Endometrial microvascular endothelial cells (primary cell): Measurements from ENCODE around the gene NCOA3. TPM values are rescaled to one million over a fixed set of nuclear protein-coding genes. Genes with fewer than 3 reads are reported as not detected.
"Not testable (repeated sequence)": the region's sequence is repeated elsewhere in the genome, so short reads cannot be mapped to it uniquely, and the experiment has no call there.

Source experiments
- in situ Hi-C: cut with HindIII; loops from 2 replicates; pipeline ENCODE4 v1.10.0; 2017; ENCODE audit warnings: low sequenced_read_pairs, low pct_unique_long_range_greater_than_20kb; ENCODE audit errors: inconsistent ontology term
- total RNA-seq: library from RNA; depleted of rRNA; stranded (reverse); fragments of >200 nt; gene quantifications from one replicate; pipeline ENCODE4 v1.2.3, GENCODE V29; 2015; ENCODE audit errors: inconsistent ontology term

Gene NCOA3
- 19.0 TPM for total RNA-seq

DNA sequence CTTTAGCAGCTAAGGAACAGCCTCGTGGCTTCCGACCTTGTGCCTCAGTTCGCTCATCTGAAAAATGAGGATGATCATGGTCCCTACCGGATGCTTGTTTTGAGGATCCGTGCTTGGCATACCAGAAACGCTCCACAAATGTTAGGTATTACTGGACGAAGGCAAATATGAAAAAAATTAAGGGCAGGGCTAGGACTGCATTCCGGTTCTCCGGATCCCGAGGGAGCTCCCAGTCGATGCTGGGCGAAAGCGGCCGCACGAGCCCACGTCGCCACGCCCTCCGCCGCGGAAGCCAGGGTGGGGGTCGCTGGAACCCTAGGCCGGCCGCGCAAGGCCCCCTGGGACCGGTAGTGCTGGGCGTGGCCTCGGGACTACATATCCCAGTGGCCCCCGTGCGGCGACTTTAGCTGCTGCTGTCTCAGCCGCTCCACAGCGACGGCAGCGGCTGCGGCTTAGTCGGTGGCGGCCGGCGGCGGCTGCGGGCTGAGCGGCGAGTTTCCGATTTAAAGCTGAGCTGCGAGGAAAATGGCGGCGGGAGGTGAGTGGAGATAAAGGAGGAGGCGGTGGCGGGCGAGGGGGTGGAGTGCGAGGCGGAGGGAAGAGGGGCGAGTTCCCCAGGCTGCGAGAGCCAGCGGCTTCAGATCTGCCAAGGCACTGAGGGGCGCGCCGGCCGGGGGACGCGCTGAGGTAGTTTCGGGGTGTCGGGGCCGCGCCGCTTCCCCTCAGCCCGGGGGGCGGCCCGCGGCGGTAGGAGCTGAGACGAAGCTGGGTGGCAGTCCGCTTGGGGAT, at the start of gene NCOA3:
Gene NCOA3, plus strand, starts transcription at position 406 of the 789 bp plus-strand sequence. CDS start 120,361 bp downstream, outside the sequence.
- in situ Hi-C loops: no loop called here

DNA sequence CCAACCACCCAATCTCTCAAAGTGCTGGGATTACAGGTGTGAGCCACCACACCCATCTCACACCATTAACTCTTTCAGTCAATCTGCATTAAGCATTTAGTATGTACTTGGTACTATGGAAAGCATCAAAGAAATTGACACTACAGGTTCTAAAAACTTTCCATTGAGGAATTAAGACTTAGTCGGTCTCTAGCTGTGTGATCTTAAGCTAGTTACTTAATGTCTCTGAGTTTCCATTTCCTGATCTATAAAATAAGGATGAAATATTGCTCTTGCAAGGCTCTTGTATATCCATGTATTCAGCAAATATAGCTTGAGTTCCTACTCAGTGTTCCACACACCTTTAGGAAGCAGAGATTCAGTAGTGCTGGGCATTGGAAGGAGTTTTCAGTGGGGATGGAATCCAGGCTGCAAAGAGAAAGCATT, 48.9 kb upstream of the NCOA3 start:
- in situ Hi-C loops: no loop called here

DNA sequence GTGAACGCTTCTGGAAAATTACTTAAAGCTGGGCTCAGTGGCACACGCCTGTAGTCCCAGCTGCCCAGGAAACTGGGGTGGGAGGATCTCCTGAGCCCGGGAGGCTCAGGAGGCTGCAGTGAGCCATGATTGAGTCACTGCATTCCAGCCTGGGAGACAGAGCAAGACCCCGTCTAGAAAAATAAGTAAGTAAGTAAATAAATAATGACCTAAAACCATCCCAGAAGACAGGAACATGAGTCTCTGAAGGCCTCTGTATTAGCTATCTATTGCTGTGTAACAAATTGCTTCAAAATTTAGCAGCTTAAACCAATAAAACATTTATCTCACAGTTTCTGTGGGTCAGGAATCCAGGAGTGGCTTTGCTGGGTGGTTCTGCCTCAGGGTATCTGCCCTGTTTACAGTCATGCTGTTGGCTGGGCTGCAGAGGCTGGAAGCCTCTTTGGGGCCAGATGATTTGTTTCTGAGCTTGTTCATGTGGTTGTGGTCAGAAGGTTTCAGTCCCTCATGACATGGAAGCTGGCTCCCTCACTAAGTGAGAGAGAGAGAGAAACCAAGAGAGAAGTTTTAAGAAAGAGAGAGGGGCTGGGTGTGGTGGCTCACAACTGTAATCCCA, 48.4 kb upstream of the NCOA3 start:
- in situ Hi-C loops: no loop called here

GRCh38 chr20:47454298-47455132, 47.2 kb upstream of the NCOA3 start:
- in situ Hi-C loops: no loop called here

DNA sequence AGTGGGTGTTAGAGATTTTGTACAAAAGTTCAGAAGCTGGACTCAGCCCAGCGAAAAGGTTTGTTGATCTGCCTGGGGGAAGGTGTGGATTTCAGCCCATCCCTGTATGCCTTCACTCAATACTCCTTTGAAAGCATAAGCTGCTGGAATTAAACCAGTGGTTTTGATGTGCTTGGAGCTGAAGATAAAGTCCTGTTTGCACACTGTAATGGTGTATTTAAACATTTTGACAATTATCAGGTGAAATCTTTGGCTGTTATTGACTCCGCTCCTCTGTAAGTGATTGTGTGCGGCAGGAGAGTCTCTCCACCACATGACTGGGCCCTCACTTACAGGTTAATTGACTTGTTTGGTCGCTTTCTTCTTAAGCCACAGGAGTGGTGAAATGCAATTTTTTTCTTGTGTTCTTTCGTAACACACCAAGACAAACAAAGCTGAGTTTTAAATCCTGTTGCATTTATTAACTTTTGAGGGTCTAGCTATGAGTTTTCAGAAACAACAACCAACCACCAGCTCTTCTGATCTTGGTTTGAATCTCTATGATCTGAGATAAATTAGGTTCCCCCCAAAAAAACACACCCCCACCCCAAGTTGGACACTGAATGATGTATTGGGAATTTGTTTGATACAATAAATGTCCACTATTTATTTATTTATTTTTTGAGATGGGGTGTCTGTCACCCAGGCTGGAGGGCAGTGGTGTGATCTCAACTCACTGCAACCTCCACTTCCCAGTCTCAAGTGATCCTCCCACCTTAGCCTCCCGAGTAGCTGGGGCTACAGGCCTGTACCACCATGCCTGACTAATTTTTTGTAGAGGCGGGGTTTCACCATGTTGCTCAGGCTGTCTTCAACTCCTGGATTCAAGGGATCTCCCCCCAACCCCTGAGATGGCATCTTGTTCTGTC, 46.3 kb upstream of the NCOA3 start:
- in situ Hi-C loops: no loop called here

- in situ Hi-C loops: no loop called here
These were observed 45.6 kb upstream of the NCOA3 start for GRCh38 chr20:47456041-47456537.

DNA sequence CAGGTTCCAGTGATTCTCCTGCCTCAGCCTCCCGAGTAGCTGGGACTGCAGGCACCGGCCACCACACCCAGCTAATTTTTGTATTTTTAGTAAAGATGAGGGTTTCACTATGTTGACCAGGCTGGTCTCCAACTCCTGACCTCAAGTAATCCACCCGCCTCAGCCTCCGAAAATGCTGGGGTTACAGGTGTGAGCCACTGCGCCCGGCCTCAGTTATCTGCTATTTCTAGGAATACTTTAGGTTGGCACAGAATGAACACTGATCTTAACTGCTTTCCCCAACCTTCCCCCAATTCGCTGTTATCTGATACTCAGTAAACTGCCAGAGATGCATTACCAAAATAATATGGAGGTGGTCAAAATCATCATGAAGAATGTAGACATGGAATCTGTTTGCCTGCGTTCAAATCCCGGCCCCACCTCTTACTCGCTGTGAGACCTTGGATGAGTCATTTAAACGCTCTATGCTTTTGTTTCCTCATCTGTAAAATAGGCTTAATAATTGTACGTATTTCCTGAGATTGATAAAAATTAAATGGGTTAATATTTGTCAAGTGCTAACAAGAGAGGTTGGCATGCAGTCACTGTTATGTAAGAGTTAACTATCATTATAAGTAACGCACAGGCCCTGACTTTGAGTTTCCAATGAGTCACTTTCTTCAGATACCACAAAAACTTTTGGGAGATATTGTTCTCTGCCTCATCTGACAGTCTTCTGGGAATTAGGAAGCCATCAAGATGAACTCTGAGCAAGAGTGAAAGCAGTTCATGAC, 44.5 kb upstream of the NCOA3 start:
- in situ Hi-C loops: no loop called here

DNA sequence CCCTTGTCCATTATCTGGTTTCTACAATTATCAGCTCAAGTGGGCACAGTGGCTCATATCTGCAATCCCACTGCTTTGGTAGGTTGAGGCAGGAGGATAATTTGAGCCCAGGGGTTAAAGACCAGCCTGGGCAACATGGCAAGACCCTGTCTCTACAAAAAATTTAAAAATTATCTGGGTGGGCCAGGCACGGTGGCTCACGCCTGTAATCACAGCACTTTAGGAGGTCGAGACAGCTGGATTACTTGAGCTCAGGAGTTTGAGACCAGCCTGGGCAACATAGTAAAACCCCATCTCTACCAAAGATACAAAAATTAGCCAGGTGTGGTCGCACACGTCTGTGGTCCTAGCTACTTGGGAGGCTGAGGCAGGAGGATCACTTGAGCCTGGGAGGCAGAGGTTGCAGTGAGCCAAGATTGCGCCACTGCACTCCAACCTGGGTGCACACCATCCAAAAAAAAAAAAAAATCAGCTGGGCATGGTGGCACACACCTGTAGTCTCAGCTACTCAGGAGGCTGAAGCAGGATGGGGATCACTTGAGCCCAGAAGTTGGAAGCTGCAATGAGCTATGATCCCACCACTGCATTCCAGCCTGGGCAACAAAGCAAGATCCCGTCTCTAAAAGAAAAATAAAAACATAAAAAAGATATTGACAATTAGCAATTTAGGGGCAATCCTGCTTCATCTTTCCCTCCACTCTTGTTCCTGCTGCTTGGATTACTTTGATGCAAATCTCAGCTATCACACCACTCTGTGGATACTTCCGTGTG, 43.2 kb upstream of the NCOA3 start:
- in situ Hi-C loops: not testable (repeated sequence)

- in situ Hi-C loops: no loop called here
These were observed 42.2 kb upstream of the NCOA3 start for GRCh38 chr20:47459344-47460073.

- in situ Hi-C loops: not testable (repeated sequence)
These were observed 41.0 kb upstream of the NCOA3 start for GRCh38 chr20:47460761-47461112.

DNA sequence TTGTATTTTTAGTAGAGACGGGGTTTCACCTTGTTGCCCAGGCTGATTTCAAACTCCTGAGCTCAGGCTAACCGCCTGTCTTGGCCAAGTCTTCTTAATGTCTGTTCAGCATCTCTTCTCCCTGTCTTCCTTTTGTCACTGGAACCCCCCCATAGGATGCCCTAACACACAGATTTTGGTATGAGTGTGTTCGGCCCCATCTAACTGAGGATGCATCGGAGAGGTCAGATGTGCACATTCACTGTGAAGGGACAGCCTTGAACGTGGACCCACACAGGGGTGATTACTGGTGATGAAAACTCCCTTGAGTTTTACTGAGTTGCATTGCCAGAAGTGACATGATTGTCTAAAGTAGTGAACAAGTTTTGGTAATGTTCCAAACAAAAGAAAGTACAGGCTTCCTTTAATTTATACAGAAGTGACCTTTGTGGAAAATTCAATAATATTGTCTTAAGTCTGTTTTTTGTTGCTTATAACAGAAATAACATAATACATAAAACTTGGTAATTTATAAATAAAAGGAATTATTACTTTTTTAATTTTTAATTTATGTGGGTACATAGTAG, 40.5 kb upstream of the NCOA3 start:
- in situ Hi-C loops: no loop called here

DNA sequence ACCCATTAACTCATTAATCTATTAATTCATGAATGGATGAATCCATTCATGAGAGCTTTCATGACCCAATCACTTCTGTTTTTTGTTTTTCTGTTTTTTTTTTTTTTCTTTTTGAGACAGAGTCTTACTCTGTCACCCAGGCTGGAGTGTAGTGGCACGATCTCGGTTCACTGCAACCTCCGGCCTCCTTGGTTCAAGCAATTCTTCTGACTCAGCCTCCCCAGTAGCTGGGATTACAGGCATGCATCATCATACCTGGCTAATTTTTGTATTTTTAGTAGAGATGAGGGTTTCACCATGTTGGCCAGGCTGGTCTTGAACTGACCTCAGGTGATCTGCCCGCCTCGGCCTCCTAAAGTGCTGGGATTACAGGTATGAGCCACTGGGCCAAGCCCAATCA, 39.8 kb upstream of the NCOA3 start:
- in situ Hi-C loops: not testable (repeated sequence)

- in situ Hi-C loops: no loop called here
These were observed 37.1 kb upstream of the NCOA3 start for GRCh38 chr20:47464380-47465101.

DNA sequence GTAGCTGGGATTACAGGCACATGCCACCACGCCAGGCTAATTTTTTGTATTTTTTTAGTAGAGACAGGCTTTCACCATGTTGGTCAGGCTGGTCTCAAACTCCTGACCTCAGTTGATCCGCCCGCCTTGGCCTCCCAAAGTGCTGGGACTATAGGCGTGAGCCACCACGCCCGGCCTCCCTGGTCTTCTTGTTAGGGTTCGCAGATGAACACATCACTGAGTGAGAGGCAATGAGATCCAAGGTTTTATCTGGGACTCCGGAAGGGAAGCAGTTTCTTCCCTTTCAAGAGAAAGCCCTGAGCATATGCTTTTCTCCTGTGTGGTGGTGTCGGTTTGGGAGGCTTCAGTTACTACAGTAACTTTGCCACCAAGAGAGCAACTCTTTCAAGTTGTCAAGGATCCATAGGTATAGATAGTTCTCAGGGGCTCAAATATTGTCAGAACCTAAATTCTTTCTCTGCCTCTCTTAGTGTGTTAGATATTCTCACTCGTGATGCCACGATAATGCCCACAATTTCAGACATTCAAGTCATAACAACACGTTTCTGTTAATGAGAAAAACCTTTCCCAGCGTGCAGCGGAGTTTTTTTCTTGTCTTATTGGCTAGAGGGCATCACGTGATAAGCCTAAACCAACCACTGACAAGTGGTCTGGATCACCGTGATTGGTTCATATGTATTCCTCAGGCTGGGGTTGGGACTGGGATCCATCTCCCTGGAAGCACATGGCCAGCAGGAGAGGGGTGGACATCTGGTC, 36.2 kb upstream of the NCOA3 start:
- in situ Hi-C loops: no loop called here

DNA sequence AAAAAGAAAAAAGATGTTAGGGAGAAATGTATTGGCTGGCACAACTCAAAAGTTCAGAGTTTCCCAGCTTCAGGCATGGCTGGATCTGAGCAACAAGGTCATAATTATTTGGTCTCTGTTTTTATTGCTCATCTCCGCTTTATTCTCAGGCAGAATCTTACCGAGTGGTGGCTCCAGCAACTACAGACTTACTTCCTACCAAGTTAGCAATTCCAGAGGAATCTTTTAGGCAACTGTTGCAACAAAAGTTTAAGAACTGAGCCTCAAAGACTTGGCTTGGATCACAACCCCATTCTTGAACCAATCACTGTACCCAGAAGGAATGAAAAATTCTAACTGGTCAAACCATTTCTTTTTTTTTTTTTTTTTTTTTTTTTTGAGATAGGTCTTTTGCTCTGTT, 35.5 kb upstream of the NCOA3 start:
- in situ Hi-C loops: no loop called here
